DOHH2 (cell line): Measurements from ENCODE around the gene LCE5A.

Source experiments
- H3F3A ChIP-seq: fragments of 200-600 bp; sonication (generic), shearing (Covaris generic); 2 replicates; pipeline ENCODE4 v1.6.0; 2016; ENCODE audit warnings: antibody characterized with exemption, mild to moderate bottlenecking; ENCODE audit not compliant: control insufficient read depth, insufficient read depth
- H3K27ac ChIP-seq: fragments of 200-600 bp; sonication (generic); 2 replicates; pipeline ENCODE4 v1.5.1; 2014; ENCODE audit warnings: low read depth, mild to moderate bottlenecking, low read length, moderate library complexity
- H3K27me3 ChIP-seq: fragments of 200-600 bp; sonication (generic); 2 replicates; pipeline ENCODE4 v1.6.1; 2014; ENCODE audit warnings: mild to moderate bottlenecking, low read length, mixed read lengths; ENCODE audit not compliant: control insufficient read depth
- H3K36me3 ChIP-seq: fragments of 200-600 bp; sonication (generic); 2 replicates; pipeline ENCODE4 v1.6.1; 2014; ENCODE audit warnings: mild to moderate bottlenecking, low read length, moderate library complexity, mixed read lengths; ENCODE audit not compliant: control insufficient read depth
- H3K4me1 ChIP-seq: fragments of 200-600 bp; sonication (generic); 2 replicates; pipeline ENCODE4 v1.6.1; 2014; ENCODE audit warnings: mild to moderate bottlenecking, low read length, mixed read lengths; ENCODE audit not compliant: control insufficient read depth
- H3K4me2 ChIP-seq: fragments of 200-600 bp; sonication (generic); 2 replicates; pipeline ENCODE4 v1.6.0; 2014; ENCODE audit warnings: mild to moderate bottlenecking, low read length, moderate library complexity
- H3K4me3 ChIP-seq: fragments of 200-600 bp; sonication (generic); 2 replicates; pipeline ENCODE4 v1.5.1; 2014; ENCODE audit warnings: mild to moderate bottlenecking, low read length, mixed read lengths
- H3K79me2 ChIP-seq: fragments of 200-600 bp; sonication (generic); 2 replicates; pipeline ENCODE4 v1.6.1; 2014; ENCODE audit warnings: mild to moderate bottlenecking, low read length, mixed read lengths; ENCODE audit not compliant: control insufficient read depth
- H3K9me2 ChIP-seq: fragments of 200-600 bp; sonication (generic); replicated peaks from 2 replicates; pipeline ENCODE4 v1.6.1; 2014; ENCODE audit warnings: mild to moderate bottlenecking, low read length, mixed read lengths; ENCODE audit not compliant: control insufficient read depth
- H3K9me3 ChIP-seq: fragments of 200-600 bp; sonication (generic); 2 replicates; pipeline ENCODE4 v1.6.1; 2014; ENCODE audit warnings: antibody characterized with exemption, low read length, mixed read lengths; ENCODE audit not compliant: control insufficient read depth, insufficient read depth
- H4K20me1 ChIP-seq: fragments of 200-600 bp; sonication (generic); 2 replicates; pipeline ENCODE4 v1.6.0; 2014; ENCODE audit warnings: low read depth, mild to moderate bottlenecking, antibody characterized with exemption, low read length, moderate library complexity; ENCODE audit not compliant: control insufficient read depth, insufficient read depth
- CTCF ChIP-seq: fragments of 200-600 bp; sonication (generic); IDR thresholded peaks from one replicate; pipeline ENCODE4 v1.5.1; 2014; ENCODE audit warnings: antibody characterized with exemption, mild to moderate bottlenecking, low read depth, low read length; ENCODE audit not compliant: poor library complexity, severe bottlenecking
- EZH2phosphoT487 ChIP-seq: fragments of 200-600 bp; sonication (generic); IDR thresholded peaks from 2 replicates; pipeline ENCODE4 v1.6.1; 2017; ENCODE audit warnings: borderline replicate concordance, mild to moderate bottlenecking, antibody characterized with exemption, low read length, moderate library complexity, mixed read lengths

The LCE5A gene

GRCh38 chr1:152481869-152482664, 28.5 kb upstream of the LCE5A start:
- Histone ChIP-seq H3K4me1 (no peaks in the 10 kb centered on the region), H3F3A (no peaks in the 10 kb centered on the region), H3K9me3 (peaks cover 22% of the 10 kb centered on the region; the same call in 1 of the 2 replicates), H4K20me1 (no peaks in the 10 kb centered on the region), H3K4me3 (no peak overlapping the region), H3K79me2 (no peaks in the 10 kb centered on the region), H3K9me2 (no peaks in the 10 kb centered on the region), H3K36me3 (no peaks in the 10 kb centered on the region), H3K4me2 (no peak overlapping the region), H3K27ac (no peak overlapping the region), H3K27me3 (no peaks in the 10 kb centered on the region)
- TF ChIP-seq EZH2phosphoT487 (no peak), CTCF (no peak)

GRCh38 chr1:152486400-152487006, 24.1 kb upstream of the LCE5A start:
- TF ChIP-seq CTCF (peak; percentile 63), EZH2phosphoT487 (no peak)
- Histone ChIP-seq H3K9me3 (no peaks in the 10 kb centered on the region), H3K4me1 (no peaks in the 10 kb centered on the region), H3F3A (no peaks in the 10 kb centered on the region), H3K4me3 (no peak overlapping the region), H4K20me1 (no peaks in the 10 kb centered on the region), H3K27ac (no peak overlapping the region), H3K36me3 (no peaks in the 10 kb centered on the region), H3K9me2 (no peaks in the 10 kb centered on the region), H3K27me3 (no peaks in the 10 kb centered on the region), H3K4me2 (no peak overlapping the region), H3K79me2 (no peaks in the 10 kb centered on the region)

GRCh38 chr1:152487871-152488270, 22.7 kb upstream of the LCE5A start:
- Histone ChIP-seq H3K9me2 (no peaks in the 10 kb centered on the region), H4K20me1 (no peaks in the 10 kb centered on the region), H3K27ac (no peak overlapping the region), H3K4me1 (no peaks in the 10 kb centered on the region), H3K4me3 (no peak overlapping the region), H3K4me2 (no peak overlapping the region), H3K9me3 (no peaks in the 10 kb centered on the region), H3F3A (no peaks in the 10 kb centered on the region), H3K36me3 (no peaks in the 10 kb centered on the region), H3K27me3 (no peaks in the 10 kb centered on the region), H3K79me2 (no peaks in the 10 kb centered on the region)
- TF ChIP-seq EZH2phosphoT487 (no peak), CTCF (no peak)
